KOPT-K1 (cell line): ENCODE results near the gene CCSER1.
"Not testable (repeated sequence)": the region's sequence is repeated elsewhere in the genome, so short reads cannot be mapped to it uniquely, and the experiment has no call there.

Experiments
- H3K27ac ChIP-seq: fragments of 200-600 bp; sonication (generic); 2 replicates; pipeline ENCODE4 v1.5.1; 2016; ENCODE audit warnings: antibody characterized with exemption, mild to moderate bottlenecking, low read depth, low read length; ENCODE audit not compliant: poor library complexity, severe bottlenecking
- H3K36me3 ChIP-seq: fragments of 200-600 bp; sonication (generic); 2 replicates; pipeline ENCODE4 v1.5.1; 2017; ENCODE audit warnings: antibody characterized with exemption, mild to moderate bottlenecking, low read length, moderate library complexity; ENCODE audit not compliant: insufficient read depth
- H3K9me3 ChIP-seq: fragments of 200-600 bp; sonication (generic); 2 replicates; pipeline ENCODE4 v1.5.1; 2017; ENCODE audit warnings: antibody characterized with exemption, low read length, mild to moderate bottlenecking; ENCODE audit not compliant: insufficient read depth, poor library complexity, severe bottlenecking

The CCSER1 gene

GRCh38 chr4:90449626-90450025 lies 322.4 kb downstream of the CCSER1 start:
- Histone ChIP-seq H3K9me3 (peaks cover 14% of the 10 kb centered on the region), H3K36me3 (no peaks in the 10 kb centered on the region), H3K27ac (no peak overlapping the region)

GRCh38 chr4:90456891-90457290 lies 329.7 kb downstream of the CCSER1 start:
- Histone ChIP-seq H3K9me3 (no peaks in the 10 kb centered on the region), H3K36me3 (no peaks in the 10 kb centered on the region), H3K27ac (no peak overlapping the region)

GRCh38 chr4:90457817-90458216 lies 330.6 kb downstream of the CCSER1 start:
- Histone ChIP-seq H3K9me3 (no peaks in the 10 kb centered on the region), H3K27ac (no peak overlapping the region), H3K36me3 (no peaks in the 10 kb centered on the region)

- no peaks in the 10 kb centered on the region for H3K9me3 ChIP-seq
- no peaks in the 10 kb centered on the region for H3K36me3 ChIP-seq
- H3K27ac ChIP-seq, result no peak overlapping the region
These were observed 331.4 kb downstream of the CCSER1 start for GRCh38 chr4:90458576-90458975.

GRCh38 chr4:90474484-90474883 lies 347.3 kb downstream of the CCSER1 start:
- H3K9me3 ChIP-seq, result no peaks in the 10 kb centered on the region
- H3K27ac ChIP-seq, result no peak overlapping the region
- no peaks in the 10 kb centered on the region for H3K36me3 ChIP-seq

- Histone ChIP-seq H3K9me3 (no peaks in the 10 kb centered on the region), H3K36me3 (no peaks in the 10 kb centered on the region), H3K27ac (no peak overlapping the region)
These were observed 348.8 kb downstream of the CCSER1 start for GRCh38 chr4:90476019-90476418.

GRCh38 chr4:90476586-90476985 lies 349.4 kb downstream of the CCSER1 start:
- Histone ChIP-seq H3K27ac (no peak overlapping the region), H3K9me3 (no peaks in the 10 kb centered on the region)

GRCh38 chr4:90484894-90485293 lies 357.7 kb downstream of the CCSER1 start:
- not testable (repeated sequence) for H3K9me3 ChIP-seq, H3K36me3 ChIP-seq, H3K27ac ChIP-seq

More at GRCh38 chr4:90476586-90476985, 349.4 kb downstream of the CCSER1 start:
- no peaks in the 10 kb centered on the region for H3K36me3 ChIP-seq

GRCh38 chr4:90486346-90486745 lies 359.2 kb downstream of the CCSER1 start:
- no peak overlapping the region for H3K27ac ChIP-seq
- no peaks in the 10 kb centered on the region for H3K9me3 ChIP-seq
- H3K36me3 ChIP-seq, result no peaks in the 10 kb centered on the region

GRCh38 chr4:90495211-90495610 lies 368.0 kb downstream of the CCSER1 start:
- Histone ChIP-seq H3K27ac (no peak overlapping the region), H3K9me3 (no peaks in the 10 kb centered on the region), H3K36me3 (no peaks in the 10 kb centered on the region)

- Histone ChIP-seq H3K27ac (no peak overlapping the region), H3K36me3 (no peaks in the 10 kb centered on the region), H3K9me3 (no peaks in the 10 kb centered on the region)
These were observed 368.7 kb downstream of the CCSER1 start for GRCh38 chr4:90495936-90496335.

- H3K27ac ChIP-seq, result no peak overlapping the region
- H3K9me3 ChIP-seq, result peaks cover 5% of the 10 kb centered on the region
- H3K36me3 ChIP-seq, result no peaks in the 10 kb centered on the region
These were observed 371.0 kb downstream of the CCSER1 start for GRCh38 chr4:90498175-90498574.

- no peak overlapping the region for H3K27ac ChIP-seq
- no peaks in the 10 kb centered on the region for H3K36me3 ChIP-seq
- peaks cover 16% of the 10 kb centered on the region for H3K9me3 ChIP-seq
These were observed 376.5 kb downstream of the CCSER1 start for GRCh38 chr4:90503677-90504076.

- Histone ChIP-seq H3K36me3 (no peaks in the 10 kb centered on the region), H3K27ac (no peak overlapping the region), H3K9me3 (no peaks in the 10 kb centered on the region)
These were observed 388.0 kb downstream of the CCSER1 start for GRCh38 chr4:90515191-90515590.

GRCh38 chr4:90528551-90528950 lies 401.4 kb downstream of the CCSER1 start:
- H3K9me3 ChIP-seq, result no peaks in the 10 kb centered on the region
- H3K36me3 ChIP-seq, result no peaks in the 10 kb centered on the region
- no peak overlapping the region for H3K27ac ChIP-seq

- H3K9me3 ChIP-seq, result no peaks in the 10 kb centered on the region
- no peaks in the 10 kb centered on the region for H3K36me3 ChIP-seq
- no peak overlapping the region for H3K27ac ChIP-seq
These were observed 409.2 kb downstream of the CCSER1 start for GRCh38 chr4:90536408-90536807.

- Histone ChIP-seq H3K9me3 (no peaks in the 10 kb centered on the region), H3K36me3 (no peaks in the 10 kb centered on the region), H3K27ac (no peak overlapping the region)
These were observed 410.3 kb downstream of the CCSER1 start for GRCh38 chr4:90537491-90537890.
